Body of pancreas (tissue), 4 donors: ENCODE results near the gene LARP7. TPM values are rescaled to one million over a fixed set of nuclear protein-coding genes. Genes with fewer than 3 reads are reported as not detected.
"Not testable (repeated sequence)": the region's sequence is repeated elsewhere in the genome, so short reads cannot be mapped to it uniquely, and the experiment has no call there.

Experiments
- ATAC-seq: fragments of 150-250 bp; one replicate; pipeline ENCODE4 v1.9.1; 2016
- DNase-seq, 4 donors: peaks; one replicate each; pipeline ENCODE4 v3.0.0-alpha.2; 2019
- H3K27ac ChIP-seq, 4 donors: fragments of 200-600 bp; sonication (generic); 1 replicate in 3 of 4; 2 replicates in 1 of 4; pipeline versions ENCODE4 v1.5.1 to v1.6.1; 2016 to 2019; ENCODE audit warnings: mild to moderate bottlenecking in 1 of 4, mixed read lengths in 1 of 4, moderate library complexity in 1 of 4
- H3K27me3 ChIP-seq, 2 donors: fragments of 200-600 bp; sonication (generic); one replicate each; pipeline ENCODE4 v1.6.0; 2016; ENCODE audit warnings: mild to moderate bottlenecking in 1 of 2
- H3K36me3 ChIP-seq, 2 donors: fragments of 200-600 bp; sonication (generic); replicated peaks in 1 of 2; 2 replicates each; pipeline ENCODE4 v1.5.1; 2016; ENCODE audit warnings: low read depth in 2 of 2; ENCODE audit not compliant: insufficient read depth in 1 of 2
- H3K4me1 ChIP-seq: fragments of 200-600 bp; sonication (generic); one replicate; pipeline ENCODE4 v1.6.0; 2016
- H3K4me3 ChIP-seq, 2 donors: fragments of 200-600 bp; sonication (generic); 1 replicate in 1 of 2; 2 replicates in 1 of 2; pipeline ENCODE4 v1.5.1; 2016 to 2019
- H3K9me3 ChIP-seq, 3 donors: fragments of 200-600 bp; sonication (generic); 1 replicate in 2 of 3; 2 replicates in 1 of 3; pipeline ENCODE4 v1.5.1; 2016
- CTCF ChIP-seq, 7 experiments: fragments of 450-650 bp in 4 of 7; fragments of 200-600 bp in 3 of 7; sonication (generic) in 3 of 7; IDR thresholded peaks; one replicate each; pipeline ENCODE4 v1.5.1; 2016 to 2019; ENCODE audit warnings: antibody characterized with exemption in 7 of 7
- POLR2A ChIP-seq, 3 donors: fragments of 450-650 bp; IDR thresholded peaks; one replicate each; pipeline ENCODE4 v1.6.1; 2016; ENCODE audit warnings: antibody characterized with exemption in 3 of 3, mild to moderate bottlenecking in 2 of 3
- whole genome bisulfite sequencing, 2 donors: methylation state at CpG; one replicate each; pipeline ENCODE4 v1.1.5; 2017; 5-methylcytosine and 5-hydroxymethylcytosine counted together
- intact Hi-C: fragments of 100-400 bp; cut with DNase I; formaldehyde crosslinking; loops from one replicate; pipeline ENCODE4 v1.15.1; 2023
- microRNA counts, 2 donors: library from miRNA; unstranded; fragments of <30 nt; microRNA quantifications; one replicate each; lab custom pipeline; 2017
- microRNA-seq, 2 donors: library from miRNA; unstranded; fragments of <30 nt; microRNA quantifications; one replicate each; pipeline ENCODE4, GENCODE V29; 2016; ENCODE audit warnings: borderline number of aligned reads in 2 of 2, borderline replicate concordance in 2 of 2
- small RNA-seq: library from RNA; depleted of rRNA; stranded (forward); fragments of <200 nt; gene quantifications from one replicate; pipeline ENCODE3, GENCODE V24; 2016
- total RNA-seq, 2 donors: library from RNA; depleted of rRNA; stranded (reverse); fragments of >200 nt; gene quantifications; one replicate each; pipeline ENCODE4 v1.1.0, GENCODE V29; 2016

The LARP7 gene
- total RNA-seq, 2 donors from 2014 or later, result 17.4 to 28.0 TPM

GRCh38 chr4:112704322-112704721 is 67.4 kb downstream of the LARP7 start:
- Histone ChIP-seq H3K9me3 (no peaks in the 10 kb centered on the region), H3K27me3 (peaks cover 0 to under 1% of the 10 kb centered on the region in 2 donors), H3K4me3 (no peak overlapping the region), H3K27ac (no peak overlapping the region), H3K4me1 (peaks cover 12% of the 10 kb centered on the region), H3K36me3 (no peaks in the 10 kb centered on the region)
- TF ChIP-seq POLR2A (IDR thresholded peaks at IDR 0.05) (no peak), CTCF (IDR thresholded peaks at IDR 0.05) (no peak)
- intact Hi-C loops, result no loop called here
- 61 to 73% methylated on average over 7 of the region's 7 CpGs for WGBS, 2 donors
- ATAC-seq (no peak), DNase-seq (no peak)

GRCh38 chr4:112704991-112705845 is 68.3 kb downstream of the LARP7 start:
- DNase-seq (peak; percentile 25 to 45 (median 36)), ATAC-seq (peak; percentile 70)
- whole genome bisulfite sequencing, 2 donors, result 4% methylated on average over 24 to 29 of the region's 43 CpGs
- H3K36me3 ChIP-seq, result no peaks in the 10 kb centered on the region
- intact Hi-C loops, result no loop called here
- H3K27ac ChIP-seq, result no peak overlapping the region
- no peak overlapping the region for H3K4me3 ChIP-seq
- no peak for TF ChIP-seq POLR2A (IDR thresholded peaks at IDR 0.05)
- TF ChIP-seq CTCF (IDR thresholded peaks at IDR 0.05), result no peak
- peaks cover 12% of the 10 kb centered on the region for H3K4me1 ChIP-seq
- H3K9me3 ChIP-seq, result no peaks in the 10 kb centered on the region
- H3K27me3 ChIP-seq, result peaks cover 0 to 3% of the 10 kb centered on the region in 2 donors

GRCh38 chr4:112705891-112706839 is 69.2 kb downstream of the LARP7 start:
- H3K27me3 ChIP-seq, intact Hi-C loops, H3K36me3 ChIP-seq, H3K4me3 ChIP-seq, DNase-seq, H3K27ac ChIP-seq, H3K9me3 ChIP-seq: not testable (repeated sequence)
- peak; percentile 68 for ATAC-seq
- H3K4me1 ChIP-seq, result peaks cover 12% of the 10 kb centered on the region
- WGBS, 2 donors, result 1 to 2% methylated on average over 12 to 27 of the region's 74 CpGs

GRCh38 chr4:112706840-112707207 is 69.9 kb downstream of the LARP7 start:
- H3K36me3 ChIP-seq, result no peaks in the 10 kb centered on the region
- H3K27me3 ChIP-seq, result peaks cover 0 to 3% of the 10 kb centered on the region in 2 donors

More at GRCh38 chr4:112706840-112707207, 69.9 kb downstream of the LARP7 start:
- intact Hi-C loops, result no loop called here
- H3K27ac ChIP-seq, result no peak overlapping the region
- H3K4me1 ChIP-seq, result peaks cover 12% of the 10 kb centered on the region
- no peaks in the 10 kb centered on the region for H3K9me3 ChIP-seq
- WGBS, 2 donors, result 2 to 9% methylated on average over 4 of the region's 4 CpGs
- H3K4me3 ChIP-seq, result no peak overlapping the region
- ATAC-seq (no peak), DNase-seq (no peak)
- TF ChIP-seq POLR2A (IDR thresholded peaks at IDR 0.05), result no peak

MicroRNA genes within 50 kb of the gene (microRNA counts, 767-probe panel; counts per million panel counts)
- microRNA hsa-miR-302a-3p (lab: Ali Mortazavi, UCI) (0 to 736 counts per million in 2 donors), microRNA hsa-miR-302b-3p (lab: Ali Mortazavi, UCI) (0 to 736 counts per million in 2 donors), microRNA hsa-miR-302c-3p (lab: Ali Mortazavi, UCI) (0 to 736 counts per million in 2 donors), microRNA hsa-miR-302d-3p (lab: Ali Mortazavi, UCI) (5,832 to 7,469 counts per million in 2 donors), microRNA hsa-miR-367-3p (lab: Ali Mortazavi, UCI) (0 to 736 counts per million in 2 donors)

Small RNA genes lying within 50 kb of the gene (microRNA-seq; reads per million reads assigned to microRNA genes)
- gene MIR302A, result 0 to 1.3 reads per million in 2 donors
- gene MIR302B, result 0.45 to 0.47 reads per million in 2 donors
- gene MIR302C, result 0 to 0.45 reads per million in 2 donors
- gene MIR302D, result 0 reads per million in 2 donors
- 0 reads per million in 2 donors for gene MIR367

Small RNA genes lying within 50 kb of the gene (small RNA-seq; reads per million reads assigned to genes)
- gene MIR302A (not detected), gene MIR302C (not detected), gene MIR302D (not detected), gene MIR367 (not detected), gene WRBP1 (not detected)

Other genes with a start within 250 kb of the LARP7 start
- gene NEUROG2, start 121.0 kb upstream of the LARP7 start, total RNA-seq, result not detected
- 1 to 10 TPM; 1.3 to 3.4 TPM for gene ZGRF1, start 234 bp upstream of the LARP7 start, total RNA-seq